ENCODE data around the gene ATP5F1E.
A peak's percentile ranks its signal among the peaks of the same experiment; 100 is the strongest.

ATP5F1E gene

DNA sequence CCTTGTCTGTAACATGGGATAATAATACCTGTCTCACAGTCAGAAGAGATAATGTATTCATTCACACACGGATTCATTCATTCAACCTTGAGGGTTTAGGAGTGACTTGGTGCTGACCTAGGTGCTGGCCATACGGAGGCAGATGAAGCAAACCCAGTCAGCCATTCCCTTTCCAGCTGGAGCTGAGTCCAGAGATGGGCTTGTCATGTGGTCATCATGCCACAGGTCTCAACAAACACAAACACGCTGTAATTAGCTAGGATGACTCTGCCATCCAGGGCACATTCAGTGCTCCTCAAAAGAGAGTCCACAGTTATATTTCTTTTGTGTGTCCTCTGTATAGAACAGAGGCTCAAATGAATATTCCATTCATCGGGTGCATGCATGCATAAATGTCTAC is 29.9 kb upstream of the ATP5F1E start:
- H3K4me1 ChIP-seq (ENCODE audit: low read length), result no peaks in the 10 kb centered on the region
- no peak overlapping the region for H3K9ac ChIP-seq (ENCODE audit: low read length)
- no peaks in the 10 kb centered on the region for H4K20me1 ChIP-seq (ENCODE audit: insufficient read depth, low read length)
- no peak overlapping the region for H3K4me3 ChIP-seq (ENCODE audit: low read length)
- TF ChIP-seq, protein P1, sequence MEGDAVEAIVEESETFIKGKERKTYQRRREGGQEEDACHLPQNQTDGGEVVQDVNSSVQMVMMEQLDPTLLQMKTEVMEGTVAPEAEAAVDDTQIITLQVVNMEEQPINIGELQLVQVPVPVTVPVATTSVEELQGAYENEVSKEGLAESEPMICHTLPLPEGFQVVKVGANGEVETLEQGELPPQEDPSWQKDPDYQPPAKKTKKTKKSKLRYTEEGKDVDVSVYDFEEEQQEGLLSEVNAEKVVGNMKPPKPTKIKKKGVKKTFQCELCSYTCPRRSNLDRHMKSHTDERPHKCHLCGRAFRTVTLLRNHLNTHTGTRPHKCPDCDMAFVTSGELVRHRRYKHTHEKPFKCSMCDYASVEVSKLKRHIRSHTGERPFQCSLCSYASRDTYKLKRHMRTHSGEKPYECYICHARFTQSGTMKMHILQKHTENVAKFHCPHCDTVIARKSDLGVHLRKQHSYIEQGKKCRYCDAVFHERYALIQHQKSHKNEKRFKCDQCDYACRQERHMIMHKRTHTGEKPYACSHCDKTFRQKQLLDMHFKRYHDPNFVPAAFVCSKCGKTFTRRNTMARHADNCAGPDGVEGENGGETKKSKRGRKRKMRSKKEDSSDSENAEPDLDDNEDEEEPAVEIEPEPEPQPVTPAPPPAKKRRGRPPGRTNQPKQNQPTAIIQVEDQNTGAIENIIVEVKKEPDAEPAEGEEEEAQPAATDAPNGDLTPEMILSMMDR (IDR thresholded peaks at IDR 0.05; ENCODE audit: low read depth, low read length), result no peak
- no peak for TF ChIP-seq EZH2phosphoT487 (IDR thresholded peaks at IDR 0.05; ENCODE audit: low read depth)
- peaks cover 77% of the 10 kb centered on the region for H3K27me3 ChIP-seq (ENCODE audit: low read depth, low read length)
- H3K4me2 ChIP-seq (ENCODE audit: low read length), result no peak overlapping the region
- no peaks in the 10 kb centered on the region for H3K9me3 ChIP-seq (ENCODE audit: insufficient read depth, low read length)
- H3K27ac ChIP-seq (ENCODE audit: low read length), result no peak overlapping the region
- H3K79me2 ChIP-seq (ENCODE audit: low read length), result no peaks in the 10 kb centered on the region
- H2AFZ ChIP-seq (ENCODE audit: low read depth, low read length), result no peak overlapping the region
- H3K36me3 ChIP-seq (replicated peaks; ENCODE audit: low read depth, low read length), result no peaks in the 10 kb centered on the region

- Histone ChIP-seq H3K4me3 (ENCODE audit: low read length) (no peak overlapping the region), H3K4me2 (ENCODE audit: low read length) (peak overlapping the region; percentile 0), H3K27me3 (ENCODE audit: low read depth, low read length) (peaks cover 70% of the 10 kb centered on the region), H3K4me1 (ENCODE audit: low read length) (peaks cover 6% of the 10 kb centered on the region), H3K9ac (ENCODE audit: low read length) (no peak overlapping the region), H3K79me2 (ENCODE audit: low read length) (no peaks in the 10 kb centered on the region), H2AFZ (ENCODE audit: low read depth, low read length) (no peak overlapping the region), H3K27ac (ENCODE audit: low read length) (no peak overlapping the region), H4K20me1 (ENCODE audit: insufficient read depth, low read length) (no peaks in the 10 kb centered on the region), H3K9me3 (ENCODE audit: insufficient read depth, low read length) (no peaks in the 10 kb centered on the region), H3K36me3 (replicated peaks; ENCODE audit: low read depth, low read length) (no peaks in the 10 kb centered on the region)
- no peak for TF ChIP-seq EZH2phosphoT487 (IDR thresholded peaks at IDR 0.05; ENCODE audit: low read depth)
- TF ChIP-seq, protein P1 (IDR thresholded peaks at IDR 0.05; ENCODE audit: low read depth, low read length), result peak; percentile 76
These were observed 23.2 kb upstream of the ATP5F1E start for GRCh38 chr20:59055302-59055701.

GRCh38 chr20:59051666-59052185 is 19.6 kb upstream of the ATP5F1E start:
- H4K20me1 ChIP-seq (ENCODE audit: insufficient read depth, low read length), result no peaks in the 10 kb centered on the region
- H3K27me3 ChIP-seq (ENCODE audit: low read depth, low read length), result peaks cover 63% of the 10 kb centered on the region
- H3K4me3 ChIP-seq (ENCODE audit: low read length), result no peak overlapping the region
- H2AFZ ChIP-seq (ENCODE audit: low read depth, low read length), result 0 out of 2 replicates have a peak overlapping the region, but pooled peaks have one; percentile 9
- no peak overlapping the region for H3K4me2 ChIP-seq (ENCODE audit: low read length)
- H3K9ac ChIP-seq (ENCODE audit: low read length), result no peak overlapping the region
- H3K79me2 ChIP-seq (ENCODE audit: low read length), result no peaks in the 10 kb centered on the region
- H3K4me1 ChIP-seq (ENCODE audit: low read length), result peaks cover 11% of the 10 kb centered on the region
- no peaks in the 10 kb centered on the region for H3K9me3 ChIP-seq (ENCODE audit: insufficient read depth, low read length)
- no peak overlapping the region for H3K27ac ChIP-seq (ENCODE audit: low read length)
- no peaks in the 10 kb centered on the region for H3K36me3 ChIP-seq (replicated peaks; ENCODE audit: low read depth, low read length)
- TF ChIP-seq EZH2phosphoT487 (IDR thresholded peaks at IDR 0.05; ENCODE audit: low read depth), result no peak
- TF ChIP-seq, protein P1 (IDR thresholded peaks at IDR 0.05; ENCODE audit: low read depth, low read length), result no peak

DNA sequence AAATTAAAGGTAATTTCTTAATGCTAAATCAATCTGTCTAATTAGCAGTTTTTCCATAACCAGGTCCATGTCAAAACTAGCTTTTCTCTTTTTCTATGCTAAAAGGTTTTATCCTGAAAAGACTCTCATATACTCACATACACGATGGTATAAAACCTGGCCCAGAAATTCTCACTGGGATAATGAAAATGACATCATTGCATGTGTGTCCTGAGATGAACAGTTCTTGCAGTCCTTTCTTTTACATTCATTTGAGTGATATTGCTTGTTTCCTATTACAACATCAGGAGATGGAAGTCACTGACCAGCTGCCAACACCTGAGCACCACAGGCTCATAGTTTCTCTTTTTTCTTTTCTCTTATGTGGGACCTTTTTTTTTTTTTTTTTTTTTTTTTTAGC is 18.3 kb upstream of the ATP5F1E start:
- H4K20me1 ChIP-seq (ENCODE audit: insufficient read depth, low read length), result no peaks in the 10 kb centered on the region
- H3K79me2 ChIP-seq (ENCODE audit: low read length), result no peaks in the 10 kb centered on the region
- H3K27me3 ChIP-seq (ENCODE audit: low read depth, low read length), result peaks cover 51% of the 10 kb centered on the region
- TF ChIP-seq, protein P1 (IDR thresholded peaks at IDR 0.05; ENCODE audit: low read depth, low read length), result no peak
- TF ChIP-seq EZH2phosphoT487 (IDR thresholded peaks at IDR 0.05; ENCODE audit: low read depth), result no peak
- H3K27ac ChIP-seq (ENCODE audit: low read length), result no peak overlapping the region
- no peaks in the 10 kb centered on the region for H3K36me3 ChIP-seq (replicated peaks; ENCODE audit: low read depth, low read length)
- H3K4me1 ChIP-seq (ENCODE audit: low read length), result peaks cover 11% of the 10 kb centered on the region
- H3K4me3 ChIP-seq (ENCODE audit: low read length), result no peak overlapping the region
- H2AFZ ChIP-seq (ENCODE audit: low read depth, low read length), result no peak overlapping the region
- no peak overlapping the region for H3K9ac ChIP-seq (ENCODE audit: low read length)
- no peaks in the 10 kb centered on the region for H3K9me3 ChIP-seq (ENCODE audit: insufficient read depth, low read length)
- H3K4me2 ChIP-seq (ENCODE audit: low read length), result no peak overlapping the region
